H9 (cell line): ENCODE data around the gene FMNL1. TPM values are rescaled to one million over a fixed set of nuclear protein-coding genes. Genes with fewer than 3 reads are reported as not detected.
A peak's percentile ranks its signal among the peaks of the same experiment; 100 is the strongest.

Experiments
- DNase-seq: peaks from one replicate; pipeline ENCODE4 v3.0.0-alpha.2; 2017
- H2AFZ ChIP-seq: one replicate; pipeline ENCODE4 v1.6.1; 2013; ENCODE audit warnings: mild to moderate bottlenecking, low read length, control low read depth, moderate library complexity
- H2AK5ac ChIP-seq: 2 replicates; pipeline ENCODE4 v1.6.1; 2013; ENCODE audit warnings: low read length, control low read depth, mixed read lengths; ENCODE audit not compliant: insufficient read length
- H2BK120ac ChIP-seq: one replicate; pipeline ENCODE4 v1.6.1; 2013; ENCODE audit warnings: low read depth, mild to moderate bottlenecking, low read length, control low read depth, inconsistent platforms; ENCODE audit not compliant: poor library complexity, severe bottlenecking
- H2BK12ac ChIP-seq: 2 replicates; pipeline ENCODE4 v1.6.1; 2013; ENCODE audit warnings: low read length, control low read depth, mixed read lengths, low read depth; ENCODE audit not compliant: insufficient read length
- H2BK15ac ChIP-seq: 2 replicates; pipeline ENCODE4 v1.6.1; 2013; ENCODE audit warnings: low read depth, low read length, control low read depth
- H2BK20ac ChIP-seq: one replicate; pipeline ENCODE4 v1.6.1; 2013; ENCODE audit warnings: low read depth, mild to moderate bottlenecking, low read length, control low read depth, inconsistent platforms; ENCODE audit not compliant: poor library complexity, severe bottlenecking
- H2BK5ac ChIP-seq: 2 replicates; pipeline ENCODE4 v1.6.1; 2013; ENCODE audit warnings: low read length, control low read depth, mixed read lengths; ENCODE audit not compliant: insufficient read length
- H3K14ac ChIP-seq: 2 replicates; pipeline ENCODE4 v1.6.1; 2013; ENCODE audit warnings: low read length, control low read depth; ENCODE audit not compliant: insufficient read depth
- H3K18ac ChIP-seq: 2 replicates; pipeline ENCODE4 v1.6.1; 2013; ENCODE audit warnings: low read depth, mild to moderate bottlenecking, mixed read lengths, low read length, control low read depth; ENCODE audit not compliant: insufficient read length
- H3K23ac ChIP-seq: 2 replicates; pipeline ENCODE4 v1.6.1; 2013; ENCODE audit warnings: low read length, control low read depth, mixed read lengths, low read depth; ENCODE audit not compliant: insufficient read length
- H3K23me2 ChIP-seq: 2 replicates; pipeline ENCODE4 v1.6.1; 2013; ENCODE audit warnings: low read depth, mild to moderate bottlenecking, mixed read lengths, low read length, control low read depth; ENCODE audit not compliant: insufficient read length, poor library complexity, severe bottlenecking
- H3K27ac ChIP-seq: 2 replicates; pipeline ENCODE4 v1.5.1; 2013; ENCODE audit warnings: low read length, control low read depth, mixed read lengths, low read depth; ENCODE audit not compliant: insufficient read length
- H3K27me3 ChIP-seq: 2 replicates; pipeline ENCODE4 v1.6.1; 2013; ENCODE audit warnings: low read length, control low read depth, inconsistent platforms; ENCODE audit not compliant: insufficient read depth
- H3K4ac ChIP-seq: 2 replicates; pipeline ENCODE4 v1.6.1; 2013; ENCODE audit warnings: low read depth, mild to moderate bottlenecking, control low read depth, inconsistent platforms, low read length, moderate library complexity
- H3K4me1 ChIP-seq: 2 replicates; pipeline ENCODE4 v1.6.1; 2013; ENCODE audit warnings: low read length, control low read depth, inconsistent platforms; ENCODE audit not compliant: insufficient read depth
- H3K4me2 ChIP-seq: 2 replicates; pipeline ENCODE4 v1.6.1; 2013; ENCODE audit warnings: low read length, control low read depth, mixed read lengths; ENCODE audit not compliant: insufficient read length, insufficient read depth
- H3K56ac ChIP-seq: 2 replicates; pipeline ENCODE4 v1.6.1; 2013; ENCODE audit warnings: low read depth, mild to moderate bottlenecking, mixed read lengths, low read length, control low read depth; ENCODE audit not compliant: insufficient read length
- H3K79me1 ChIP-seq: 2 replicates; pipeline ENCODE4 v1.6.1; 2013; ENCODE audit warnings: low read depth, mild to moderate bottlenecking, moderate library complexity, low read length, control low read depth, inconsistent platforms; ENCODE audit not compliant: insufficient read depth, poor library complexity, severe bottlenecking
- H3K79me2 ChIP-seq: 2 replicates; pipeline ENCODE4 v1.6.1; 2013; ENCODE audit warnings: low read length, control low read depth, inconsistent platforms; ENCODE audit not compliant: insufficient read depth
- H3K9ac ChIP-seq: 2 replicates; pipeline ENCODE4 v1.6.1; 2013; ENCODE audit warnings: low read length, control low read depth, mixed read lengths; ENCODE audit not compliant: insufficient read length; ENCODE audit errors: extremely low read depth
- H3K9me3 ChIP-seq: one replicate; pipeline ENCODE4 v1.6.1; 2013; ENCODE audit warnings: low read depth, low read length, inconsistent platforms; ENCODE audit not compliant: control insufficient read depth
- H3T11ph ChIP-seq: one replicate; pipeline ENCODE4 v1.6.1; 2013; ENCODE audit warnings: mild to moderate bottlenecking, low read length, control low read depth, inconsistent platforms
- H4K20me1 ChIP-seq: one replicate; pipeline ENCODE4 v1.6.1; 2013; ENCODE audit not compliant: control insufficient read depth, insufficient read length, insufficient read depth
- H4K5ac ChIP-seq: 2 replicates; pipeline ENCODE4 v1.6.1; 2013; ENCODE audit warnings: low read depth, mild to moderate bottlenecking, mixed read lengths, low read length, control low read depth; ENCODE audit not compliant: insufficient read length
- H4K8ac ChIP-seq: replicated peaks from 2 replicates; pipeline ENCODE4 v1.6.1; 2013; ENCODE audit warnings: low read length, control low read depth, mixed read lengths, low read depth; ENCODE audit not compliant: insufficient read length
- H4K91ac ChIP-seq: 2 replicates; pipeline ENCODE4 v1.6.1; 2013; ENCODE audit warnings: low read depth, mild to moderate bottlenecking, moderate library complexity, mixed read lengths, low read length, control low read depth; ENCODE audit not compliant: insufficient read length
- H3K27ac Mint-ChIP-seq, 3 experiments: 2 replicates in 2 of 3; 3 replicates in 1 of 3; pipeline ENCODE4 v1.8.0; 2020 to 2021; ENCODE audit warnings: mixed read lengths in 3 of 3, mild to moderate bottlenecking in 1 of 3, moderate library complexity in 1 of 3
- H3K27me3 Mint-ChIP-seq: 2 replicates; pipeline ENCODE4 v1.8.0; 2021; ENCODE audit warnings: low read depth, mild to moderate bottlenecking, moderate library complexity, mixed read lengths
- H3K36me3 Mint-ChIP-seq, 3 experiments: 2 replicates in 2 of 3; 3 replicates in 1 of 3; pipeline ENCODE4 v1.8.0; 2020 to 2021; ENCODE audit warnings: low read depth in 3 of 3, mixed read lengths in 3 of 3; ENCODE audit not compliant: insufficient read depth in 1 of 3
- H3K4me1 Mint-ChIP-seq, 2 experiments: 2 replicates each; pipeline ENCODE4 v1.8.0; 2020; ENCODE audit warnings: mixed read lengths in 2 of 2
- H3K4me3 Mint-ChIP-seq, 2 experiments: 2 replicates in 1 of 2; 3 replicates in 1 of 2; pipeline ENCODE4 v1.8.0; 2020 to 2021; ENCODE audit warnings: mild to moderate bottlenecking in 2 of 2, mixed read lengths in 2 of 2, moderate library complexity in 1 of 2
- H3K9me3 Mint-ChIP-seq, 2 experiments: 2 replicates in 1 of 2; 3 replicates in 1 of 2; pipeline ENCODE4 v1.8.0; 2020; ENCODE audit warnings: mild to moderate bottlenecking in 2 of 2, mixed read lengths in 2 of 2, moderate library complexity in 1 of 2
- CTCF ChIP-seq: fragments of 200-600 bp; sonication (generic); conservative IDR thresholded peaks from 3 replicates; pipeline ENCODE4 v1.8.0; 2021; ENCODE audit warnings: antibody characterized with exemption, mild to moderate bottlenecking
- WGBS: extraction: QIAGEN DNeasy Blood & Tissue Kit; methylation state at CpG from one replicate; pipeline ENCODE4 v1.1.7; 2013; ENCODE audit warnings: missing lambda C conversion rate, low lambda C conversion rate, mixed read lengths; ENCODE audit not compliant: insufficient read length; ENCODE audit errors: extremely low coverage; 5-methylcytosine and 5-hydroxymethylcytosine counted together
- total RNA-seq: library from RNA; stranded (reverse); gene quantifications from 2 replicates; pipeline ENCODE4 v1.2.1, GENCODE V29; 2021

Gene FMNL1
- total RNA-seq, 1 experiment from 2014 or later, result 6.9 TPM

GRCh38 chr17:45225964-45226530 is 4.4 kb downstream of the FMNL1 start:
- Histone ChIP-seq H3K18ac (no peak overlapping the region), H4K91ac (no peak overlapping the region), H3T11ph (no peak overlapping the region), H2AFZ (no peak overlapping the region), H3K23me2 (peaks cover 8% of the 10 kb centered on the region), H3K56ac (no peak overlapping the region), H3K9ac (no peak overlapping the region), H2BK5ac (no peak overlapping the region), H4K20me1 (no peaks in the 10 kb centered on the region), H3K79me1 (no peaks in the 10 kb centered on the region), H2BK12ac (no peak overlapping the region), H4K8ac (no peak overlapping the region), H2AK5ac (no peak overlapping the region), H2BK20ac (no peak overlapping the region), H3K4me2 (no peak overlapping the region), H2BK120ac (no peak overlapping the region), H3K4ac (no peak overlapping the region), H4K5ac (no peak overlapping the region), H3K14ac (no peak overlapping the region), H2BK15ac (no peak overlapping the region), H3K9me3 (no peaks in the 10 kb centered on the region), H3K79me2 (no peaks in the 10 kb centered on the region), H3K4me1 (no peaks in the 10 kb centered on the region; the same call in 1 of the 2 replicates), H3K27ac (no peak overlapping the region), H3K27me3 (peaks cover under 1% of the 10 kb centered on the region; the same call in 1 of the 2 replicates), H3K23ac (no peak overlapping the region)
- H3K4me1 Mint-ChIP-seq, result peaks cover 30 to 65% of the 10 kb centered on the region in 2 experiments
- WGBS, result no CpG with 5 or more reads among the region's 11 CpGs
- peak; percentile 42 for DNase-seq
- H3K9me3 Mint-ChIP-seq, result no peaks in the 10 kb centered on the region
- TF ChIP-seq CTCF, result no peak
- peak overlapping the region in 1 of 2 experiments; percentile 51; a peak in 1 of 5 replicates for H3K4me3 Mint-ChIP-seq
- H3K27ac Mint-ChIP-seq, result no peak overlapping the region
- H3K27me3 Mint-ChIP-seq, result peaks cover 48% of the 10 kb centered on the region
- no peaks in the 10 kb centered on the region for H3K36me3 Mint-ChIP-seq
